Endothelial cell of umbilical vein (primary cell): ENCODE measurements around the gene PALB2. TPM values are rescaled to one million over a fixed set of nuclear protein-coding genes. Genes with fewer than 3 reads are reported as not detected.

Experiments used
- BruUV-seq: library from RNA; stranded (reverse); fragments of 400-500 nt; replicated peaks from 2 replicates; lab custom pipeline; 2021; lab: Mats Ljungman, UMichigan
- CTCF ChIA-PET: fragments of 300-600, 350-600 bp; sonication (Branson Sonifier 250); formaldehyde crosslinking; loops from one replicate; lab custom pipeline; 2021; ENCODE audit warnings: antibody characterized with exemption, inconsistent platforms; lab: Charles Lee
- POLR2A ChIA-PET: fragments of 300-600, 350-600 bp; sonication (Branson Sonifier 250); formaldehyde crosslinking; loops from one replicate; lab custom pipeline; 2021; ENCODE audit warnings: antibody characterized with exemption, inconsistent platforms; lab: Charles Lee
- DNase-seq: peaks from one replicate; pipeline ENCODE4 v3.0.0-alpha.2; 2011; ENCODE audit warnings: low read depth, low spot score
- FAIRE-seq: peaks from 2 replicates; lab custom pipeline; 2011; peaks lifted over from hg19 to GRCh38; lab: Jason Lieb, UNC
- H2AFZ ChIP-seq: 2 replicates; pipeline ENCODE4 v1.6.0; 2012; ENCODE audit warnings: low read depth, low read length, control low read depth, inconsistent platforms
- H3K27ac ChIP-seq: 2 replicates; pipeline ENCODE4 v1.5.1; 2011; ENCODE audit warnings: low read depth, mild to moderate bottlenecking, control low read depth, low read length, moderate library complexity; ENCODE audit not compliant: insufficient read depth
- H3K27me3 ChIP-seq, 2 experiments: 2 replicates each; pipeline versions ENCODE4 v1.6.0 to v1.6.1; 2011; ENCODE audit warnings: low read length in 2 of 2, mixed read lengths in 1 of 2; ENCODE audit not compliant: control insufficient read depth in 2 of 2, insufficient read depth in 2 of 2
- H3K36me3 ChIP-seq, 2 experiments: 2 replicates in 1 of 2; 3 replicates in 1 of 2; pipeline ENCODE4 v1.5.1; 2011; ENCODE audit warnings: low read length in 2 of 2, mild to moderate bottlenecking in 1 of 2, moderate library complexity in 1 of 2; ENCODE audit not compliant: control insufficient read depth in 2 of 2, insufficient read depth in 2 of 2; ENCODE audit errors: extremely low read depth in 1 of 2
- H3K4me1 ChIP-seq: 3 replicates; pipeline ENCODE4 v1.5.1; 2011; ENCODE audit warnings: mild to moderate bottlenecking, low read length; ENCODE audit not compliant: control insufficient read depth, insufficient read depth; ENCODE audit errors: extremely low read depth
- H3K4me2 ChIP-seq: 2 replicates; pipeline ENCODE4 v1.6.1; 2011; ENCODE audit warnings: low read length, control low read depth, mixed read lengths; ENCODE audit not compliant: insufficient read depth
- H3K4me3 ChIP-seq, 3 experiments: fragments of 200-600 bp in 1 of 3; sonication (generic), shearing (Covaris generic) in 1 of 3; replicated peaks in 1 of 3; 2 replicates each; pipeline ENCODE4 v1.5.1; 2011 to 2016; ENCODE audit warnings: control low read depth in 3 of 3, low read length in 3 of 3, mild to moderate bottlenecking in 2 of 3, inconsistent platforms in 1 of 3, low read depth in 1 of 3, moderate library complexity in 1 of 3; ENCODE audit not compliant: insufficient read depth in 1 of 3
- H3K79me2 ChIP-seq: 2 replicates; pipeline ENCODE4 v1.6.0; 2012; ENCODE audit warnings: low read length, inconsistent platforms; ENCODE audit not compliant: control insufficient read depth, insufficient read depth
- H3K9ac ChIP-seq: replicated peaks from 2 replicates; pipeline ENCODE3; 2011; ENCODE audit warnings: low read length, control low read depth; ENCODE audit not compliant: insufficient read depth; ENCODE audit errors: extremely low read depth
- H3K9me1 ChIP-seq: replicated peaks from 3 replicates; pipeline ENCODE4 v1.6.0; 2011; ENCODE audit warnings: mild to moderate bottlenecking, low read length; ENCODE audit not compliant: control insufficient read depth, insufficient read depth; ENCODE audit errors: extremely low read depth
- H3K9me3 ChIP-seq: replicated peaks from 2 replicates; pipeline ENCODE4 v1.5.1; 2012; ENCODE audit warnings: low read length, inconsistent platforms; ENCODE audit not compliant: control insufficient read depth, insufficient read depth
- H4K20me1 ChIP-seq: replicated peaks from 2 replicates; pipeline ENCODE3; 2011; ENCODE audit warnings: mild to moderate bottlenecking, low read length; ENCODE audit not compliant: control insufficient read depth, insufficient read depth; ENCODE audit errors: extremely low read depth
- CTCF ChIP-seq, 2 donors: IDR thresholded peaks; 1 replicate in 1 of 2; 2 replicates in 1 of 2; pipeline ENCODE4 v1.5.1; 2011; ENCODE audit warnings: low read length in 2 of 2, mild to moderate bottlenecking in 2 of 2, moderate library complexity in 2 of 2, control low read depth in 1 of 2, inconsistent platforms in 1 of 2, low read depth in 1 of 2; ENCODE audit not compliant: insufficient read depth in 1 of 2; ENCODE audit errors: extremely low read depth in 1 of 2
- EZH2 ChIP-seq: IDR thresholded peaks from 2 replicates; pipeline ENCODE4 v1.6.1; 2012; ENCODE audit warnings: borderline replicate concordance, low read depth, mild to moderate bottlenecking, moderate library complexity, low read length, inconsistent platforms; ENCODE audit not compliant: severe bottlenecking
- FOS ChIP-seq: IDR thresholded peaks from 2 replicates; pipeline ENCODE4 v1.6.1; 2011; ENCODE audit warnings: mild to moderate bottlenecking, low read length, moderate library complexity, borderline replicate concordance; ENCODE audit not compliant: insufficient read depth
- GATA2 ChIP-seq: IDR thresholded peaks from 2 replicates; pipeline ENCODE4 v1.7.0; 2011; ENCODE audit warnings: low read depth, mild to moderate bottlenecking, moderate library complexity, mixed read lengths, low read length; ENCODE audit not compliant: insufficient read length, insufficient read depth
- JUN ChIP-seq: IDR thresholded peaks from 2 replicates; pipeline ENCODE4 v1.6.1; 2011; ENCODE audit warnings: borderline replicate concordance, low read depth; ENCODE audit not compliant: insufficient read length, insufficient read depth
- MAX ChIP-seq: IDR thresholded peaks from 2 replicates; pipeline ENCODE4 v1.6.1; 2011; ENCODE audit not compliant: insufficient read depth, insufficient read length
- MYC ChIP-seq: IDR thresholded peaks from one replicate; pipeline ENCODE4 v1.6.1; 2011; ENCODE audit warnings: mild to moderate bottlenecking, low read depth, low read length
- POLR2A ChIP-seq: IDR thresholded peaks from 2 replicates; pipeline ENCODE4 v1.6.1; 2012; ENCODE audit warnings: low read depth, mild to moderate bottlenecking, control low read depth, low read length
- POLR2AphosphoS5 ChIP-seq: IDR thresholded peaks from 2 replicates; pipeline ENCODE4 v1.6.1; 2012; ENCODE audit warnings: low read depth, mild to moderate bottlenecking, control low read depth, low read length, moderate library complexity; ENCODE audit not compliant: insufficient read depth
- dilution Hi-C: fragments of 300-500 bp; cut with MboI; formaldehyde crosslinking; loops from one replicate; pipeline ENCODE4 v1.15.0; 2019; ENCODE audit warnings: low sequenced_read_pairs; ENCODE audit not compliant: extremely low pct_ligation_motif_present
- intact Hi-C: fragments of 100-400 bp; cut with micrococcal nuclease; formaldehyde crosslinking; loops from one replicate; pipeline ENCODE4 v1.10.0; 2022
- polyA plus RNA-seq, 4 experiments: library from polyadenylated mRNA; depleted of rRNA in 3 of 4; stranded (reverse) in 3 of 4; unstranded in 1 of 4; fragments of >200 nt; gene quantifications; 2 replicates each; pipeline versions ENCODE4 v1.2.1 to v1.2.3, GENCODE V29; 2011 to 2012; ENCODE audit warnings: missing spikeins in 1 of 4
- total RNA-seq: library from RNA; stranded (reverse); gene quantifications from 2 replicates; pipeline ENCODE4 v1.2.3, GENCODE V29; 2021

Gene PALB2
- total and polyA plus RNA-seq, 2 donors (not counting 3 experiments of a cell fraction or from before 2014, with no cell fraction given) = 5.1 to 15.6 TPM

DNA sequence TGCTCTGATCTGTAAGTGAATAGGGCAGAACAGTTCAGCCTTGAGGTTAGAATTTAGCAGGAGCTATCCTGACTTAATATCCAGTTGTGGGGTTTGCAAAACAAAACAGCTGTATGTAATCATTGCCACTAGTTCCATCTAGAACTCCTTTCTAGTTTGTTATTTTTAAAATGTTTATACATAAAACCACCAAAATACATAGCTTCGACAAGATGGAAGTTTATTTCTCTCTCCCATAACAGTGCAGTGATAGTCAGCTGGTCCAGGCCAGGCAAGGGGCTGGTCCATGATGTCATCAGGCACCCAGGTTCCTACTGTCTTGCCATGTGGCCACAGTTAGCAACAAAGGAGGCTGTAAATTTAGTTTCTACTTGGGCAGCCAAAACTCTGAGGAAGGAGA is 27.1 kb upstream of the PALB2 start:
- Histone ChIP-seq H2AFZ (no peak overlapping the region), H3K4me3 (no peak overlapping the region), H4K20me1 (no peaks in the 10 kb centered on the region), H3K9me3 (no peaks in the 10 kb centered on the region), H3K36me3 (peaks cover 25 to 40% of the 10 kb centered on the region in 2 experiments), H3K9ac (no peak overlapping the region), H3K4me2 (no peak overlapping the region), H3K4me1 (peaks cover 20% of the 10 kb centered on the region), H3K27ac (no peak overlapping the region), H3K9me1 (no peaks in the 10 kb centered on the region), H3K79me2 (peaks cover 5% of the 10 kb centered on the region), H3K27me3 (no peaks in the 10 kb centered on the region)
- dilution Hi-C loops (no loop called here), intact Hi-C loops (no loop called here)
- TF ChIP-seq POLR2AphosphoS5 (no peak), EZH2 (no peak), JUN (no peak), GATA2 (no peak), CTCF (IDR thresholded peaks at IDR 0.05; ENCODE audit: extremely low read depth in 1 of 2, insufficient read depth in 1 of 2, low read depth in 1 of 2, low read length in 2 of 2) (no peak), MYC (no peak), FOS (no peak), POLR2A (no peak), MAX (no peak)
- POLR2A ChIA-PET = interaction anchor here (0.6 to 0.7 kb wide), 2 partner anchors 33 to 153 kb away, joined by 5 read pairs; no protein-coding TSS in a partner anchor
- DNase-seq (no peak), FAIRE-seq (no peak)
- BruUV-seq = no TSS peak
- CTCF ChIA-PET = interaction anchor here (1.3 to 2.7 kb wide), 2 partner anchors 10 to 837 kb away, joined by 5 to 11 read pairs; partner anchors contain the start of gene PLK1
